Mucosa of descending colon (tissue), 3 donors: ENCODE results near the gene FAM149A. TPM values are rescaled to one million over a fixed set of nuclear protein-coding genes. Genes with fewer than 3 reads are reported as not detected.

Source experiments
- ATAC-seq: fragments of 200-7000 bp; cut with Tn5 transposase; one replicate; pipeline ENCODE4 v1.9.1; 2020; ENCODE audit warnings: mild to moderate bottlenecking, moderate library complexity
- DNase-seq, 3 donors: peaks; one replicate each; pipeline ENCODE4 v3.0.0-alpha.2; 2020
- H3K36me3 ChIP-seq: fragments of 200-600 bp; one replicate; pipeline ENCODE4 v1.8.0; 2021; ENCODE audit warnings: low read depth, mild to moderate bottlenecking
- H3K4me1 ChIP-seq: fragments of 200-600 bp; one replicate; pipeline ENCODE4 v1.8.0; 2021; ENCODE audit warnings: low read depth, mild to moderate bottlenecking
- H3K4me3 ChIP-seq: fragments of 200-600 bp; one replicate; pipeline ENCODE4 v1.8.0; 2021; ENCODE audit warnings: mild to moderate bottlenecking
- H3K9me3 ChIP-seq: fragments of 200-600 bp; one replicate; pipeline ENCODE4 v1.8.0; 2021; ENCODE audit warnings: mild to moderate bottlenecking
- CTCF ChIP-seq: fragments of 200-600 bp; IDR thresholded peaks from one replicate; pipeline ENCODE4 v1.8.0; 2022; ENCODE audit warnings: antibody characterized with exemption, mild to moderate bottlenecking
- intact Hi-C, 2 donors: fragments of 100-400 bp; cut with DNase I in 1 of 2; cut with micrococcal nuclease in 1 of 2; formaldehyde crosslinking; loops; one replicate each; pipeline versions ENCODE4 v1.11.0 to v1.11.1; 2022; cut with DNase I, micrococcal nuclease
- total RNA-seq, 3 donors: library from RNA; stranded (reverse); fragmentation: NEBNext Ultra II Directional in 2 of 3; extraction: Animal tissue kit (Norgen Biotek cat#: 25700) in 2 of 3; gene quantifications; one replicate each; pipeline versions ENCODE4 v1.2.1 to v1.2.4, GENCODE V29; 2021 to 2023
- donor health status: DM: no; HTN: no; CAD: no; lungs with moderate emphysema.
- donor health status: DM: no; HTN: no; CAD: no.
- donor health status: DM: no; HTN: yes; CAD: no.

FAM149A gene
- total RNA-seq, 3 donors from 2014 or later, result 13.6 to 18.4 (median 16.3) TPM

DNA sequence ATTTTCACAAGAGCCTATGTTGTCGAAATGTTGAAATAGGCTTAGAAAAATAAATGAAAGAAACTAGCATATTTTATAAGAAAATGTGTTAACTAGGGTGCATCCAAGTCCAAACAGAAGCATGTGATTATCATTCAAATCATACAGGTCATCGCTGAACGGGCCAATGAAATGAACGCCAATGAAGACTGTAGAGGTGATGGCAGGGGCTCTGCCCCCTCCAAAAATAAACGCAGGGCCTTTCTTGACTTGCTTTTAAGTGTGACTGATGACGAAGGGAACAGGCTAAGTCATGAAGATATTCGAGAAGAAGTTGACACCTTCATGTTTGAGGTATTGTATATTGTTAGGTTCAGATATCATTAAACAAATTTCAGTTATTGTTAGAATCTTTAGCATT, 96.5 kb downstream of the FAM149A start:
- DNase-seq (no peak), ATAC-seq (no peak)
- Histone ChIP-seq H3K36me3 (no peaks in the 10 kb centered on the region), H3K4me3 (no peak overlapping the region), H3K9me3 (no peaks in the 10 kb centered on the region), H3K4me1 (peaks cover 3% of the 10 kb centered on the region)
- no peak for TF ChIP-seq CTCF
- intact Hi-C loops, result no loop called here

- Histone ChIP-seq H3K4me1 (peaks cover 3% of the 10 kb centered on the region), H3K36me3 (no peaks in the 10 kb centered on the region), H3K9me3 (no peaks in the 10 kb centered on the region), H3K4me3 (no peak overlapping the region)
- DNase-seq, result peak; percentile 57 to 73 (median 57)
- intact Hi-C loops, result no loop called here
- TF ChIP-seq CTCF, result peak; percentile 75
- peak; percentile 87 for ATAC-seq
Observed at GRCh38 chr4:186201535-186202230, 97.2 kb downstream of the FAM149A start.

DNA sequence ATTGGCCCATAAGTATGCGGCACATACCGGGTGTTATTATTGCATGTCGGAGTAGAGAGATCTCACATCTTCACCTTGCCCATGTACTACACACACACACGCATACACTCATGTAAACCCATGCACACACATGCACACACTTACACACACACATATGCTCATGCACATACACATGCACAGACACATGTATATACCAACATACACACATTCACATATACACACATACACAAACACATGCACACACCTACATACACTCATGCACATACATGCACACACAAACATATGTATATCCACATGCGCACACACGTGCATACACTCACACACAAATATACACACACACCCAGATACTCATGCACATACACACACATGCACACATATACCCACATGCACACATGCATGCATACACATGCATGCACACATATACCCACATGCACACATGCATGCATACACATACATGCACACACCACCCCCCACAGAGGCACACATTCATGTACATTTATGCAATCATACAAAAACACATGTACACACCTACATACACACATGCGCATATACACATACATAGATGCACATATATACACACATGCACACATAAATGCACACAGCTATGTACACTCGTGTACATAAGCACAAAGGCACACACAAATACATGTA, 98.1 kb downstream of the FAM149A start:
- Histone ChIP-seq H3K36me3 (no peaks in the 10 kb centered on the region), H3K4me3 (no peak overlapping the region), H3K4me1 (peaks cover 3% of the 10 kb centered on the region), H3K9me3 (no peaks in the 10 kb centered on the region)
- DNase-seq (no peak), ATAC-seq (no peak)
- intact Hi-C loops, result no loop called here
- TF ChIP-seq CTCF, result no peak

- TF ChIP-seq CTCF, result no peak
- Histone ChIP-seq H3K9me3 (no peaks in the 10 kb centered on the region), H3K36me3 (no peaks in the 10 kb centered on the region), H3K4me1 (peaks cover 3% of the 10 kb centered on the region), H3K4me3 (no peak overlapping the region)
- ATAC-seq, result peak; percentile 14
- peak in 1 of 3 donors; percentile 50 for DNase-seq
- intact Hi-C loops, result no loop called here
Observed at GRCh38 chr4:186203406-186203805, 98.9 kb downstream of the FAM149A start.

- Histone ChIP-seq H3K4me3 (no peak overlapping the region), H3K9me3 (no peaks in the 10 kb centered on the region), H3K36me3 (no peaks in the 10 kb centered on the region), H3K4me1 (peaks cover 3% of the 10 kb centered on the region)
- intact Hi-C loops, result no loop called here
- ATAC-seq (peak; percentile 43), DNase-seq (no peak)
- TF ChIP-seq CTCF, result no peak
Observed at GRCh38 chr4:186204103-186204559, 99.6 kb downstream of the FAM149A start.
